ENCODE measurements around the gene EVL. TPM values are rescaled to one million over a fixed set of nuclear protein-coding genes. Genes with fewer than 3 reads are reported as not detected.

Gene EVL
- total RNA-seq, 2 experiments from 2014 or later = 174 to 180 TPM

- POLR2A ChIA-PET = interaction anchor here (0.6 to 15.5 kb wide), 3 partner anchors 11 to 19 kb away, joined by 3 to 302 read pairs (median 3); partner anchors contain the start of gene EVL
- intact Hi-C loops (cut with micrococcal nuclease) = no loop called here
These were observed 20.2 kb downstream of the EVL start for GRCh38 chr14:100085462-100085861.

GRCh38 chr14:100086361-100086760 is 21.1 kb downstream of the EVL start:
- Mint-ChIP-seq H3K4me1 (ENCODE audit: low read depth) (peaks cover 90% of the 10 kb centered on the region), H3K9me3 (no peaks in the 10 kb centered on the region), H3K27me3 (no peaks in the 10 kb centered on the region), H3K36me3 (peaks cover 48% of the 10 kb centered on the region), H3K4me3 (peak overlapping the region; percentile 38), H3K27ac (peak overlapping the region; percentile 98)
- ChIA-PET POLR2A (interaction anchor here (1.0 to 15.5 kb wide), 2 partner anchors 13 to 18 kb away, joined by 4 to 302 read pairs; partner anchors contain the start of gene EVL), CTCF (interaction anchor here (0.6 to 9.7 kb wide), 4 partner anchors 10 to 40 kb away, joined by 3 to 217 read pairs (median 98); partner anchors contain the start of gene EVL)
- intact Hi-C loops (cut with micrococcal nuclease) = no loop called here
- DNase-seq = peak; percentile 8

More at GRCh38 chr14:100085462-100085861, 20.2 kb downstream of the EVL start:
- no peaks in the 10 kb centered on the region for H3K27me3 Mint-ChIP-seq
- peak overlapping the region; percentile 98 for H3K27ac Mint-ChIP-seq
- peaks cover 44% of the 10 kb centered on the region for H3K36me3 Mint-ChIP-seq
- peak; percentile 11 for DNase-seq
- no peaks in the 10 kb centered on the region for H3K9me3 Mint-ChIP-seq
- H3K4me3 Mint-ChIP-seq = peak overlapping the region; percentile 35
- peaks cover 90% of the 10 kb centered on the region for H3K4me1 Mint-ChIP-seq (ENCODE audit: low read depth)
- CTCF ChIA-PET = interaction anchor here (1.0 to 9.7 kb wide), 5 partner anchors 11 to 107 kb away, joined by 3 to 217 read pairs (median 6); partner anchors contain the start of gene EVL

- intact Hi-C loops (cut with micrococcal nuclease) = no loop called here
- peak; percentile 24 for DNase-seq
- no peak overlapping the region for H3K4me3 Mint-ChIP-seq
These were observed 23.0 kb downstream of the EVL start for GRCh38 chr14:100088226-100088625.

GRCh38 chr14:100091386-100091785 is 26.2 kb downstream of the EVL start:
- Mint-ChIP-seq H3K27me3 (no peaks in the 10 kb centered on the region), H3K27ac (peak overlapping the region; percentile 87), H3K36me3 (peaks cover 42% of the 10 kb centered on the region), H3K4me3 (peak overlapping the region; percentile 42), H3K4me1 (ENCODE audit: low read depth) (peaks cover 80% of the 10 kb centered on the region), H3K9me3 (no peaks in the 10 kb centered on the region)
- intact Hi-C loops (cut with micrococcal nuclease) = no loop called here
- ChIA-PET CTCF (interaction anchor here (1.1 to 10.6 kb wide), 5 partner anchors 9 to 30 kb away, joined by 3 to 88 read pairs (median 8); partner anchors contain the start of gene EVL), POLR2A (interaction anchor here (0.8 to 1.8 kb wide), 2 partner anchors 9 to 12 kb away, joined by 3 to 9 read pairs; no protein-coding TSS in a partner anchor)
- peak; percentile 14 for DNase-seq

More at GRCh38 chr14:100088226-100088625, 23.0 kb downstream of the EVL start:
- POLR2A ChIA-PET = interaction anchor here (15.5 kb wide), 1 partner anchor 20 kb away, joined by 302 read pairs; the partner anchor contains the start of gene EVL
- Mint-ChIP-seq H3K9me3 (no peaks in the 10 kb centered on the region), H3K36me3 (peaks cover 54% of the 10 kb centered on the region), H3K27me3 (no peaks in the 10 kb centered on the region), H3K4me1 (ENCODE audit: low read depth) (peaks cover 88% of the 10 kb centered on the region), H3K27ac (peak overlapping the region; percentile 62)
- CTCF ChIA-PET = interaction anchor here (10.6 kb wide), 1 partner anchor 15 kb away, joined by 88 read pairs; no protein-coding TSS in a partner anchor

- Mint-ChIP-seq H3K4me3 (no peak overlapping the region), H3K36me3 (peaks cover 34% of the 10 kb centered on the region), H3K4me1 (ENCODE audit: low read depth) (peaks cover 84% of the 10 kb centered on the region), H3K27ac (peak overlapping the region; percentile 87), H3K27me3 (no peaks in the 10 kb centered on the region), H3K9me3 (no peaks in the 10 kb centered on the region)
- POLR2A ChIA-PET = interaction anchor here (1.5 kb wide), 2 partner anchors 9 to 11 kb away, joined by 5 to 6 read pairs; no protein-coding TSS in a partner anchor
- peak; percentile 6 for DNase-seq
- intact Hi-C loops (cut with micrococcal nuclease) = no loop called here
- CTCF ChIA-PET = interaction anchor here (0.8 to 10.6 kb wide), 10 partner anchors 9 to 100 kb away, joined by 3 to 88 read pairs (median 3); partner anchors contain the start of gene EVL
These were observed 27.6 kb downstream of the EVL start for GRCh38 chr14:100092832-100093231.

GRCh38 chr14:100093319-100093718 is 28.1 kb downstream of the EVL start:
- ChIA-PET POLR2A (interaction anchor here (1.5 kb wide), 2 partner anchors 9 to 11 kb away, joined by 5 to 6 read pairs; no protein-coding TSS in a partner anchor), CTCF (interaction anchor here (0.6 to 10.6 kb wide), 9 partner anchors 9 to 62 kb away, joined by 3 to 88 read pairs (median 4); partner anchors contain the start of gene EVL)
- intact Hi-C loops (cut with micrococcal nuclease) = no loop called here
- H3K4me3 Mint-ChIP-seq = no peak overlapping the region
- peak overlapping the region; percentile 67 for H3K27ac Mint-ChIP-seq
- H3K9me3 Mint-ChIP-seq = no peaks in the 10 kb centered on the region
- peaks cover 33% of the 10 kb centered on the region for H3K36me3 Mint-ChIP-seq
- peak; percentile 15 for DNase-seq
- no peaks in the 10 kb centered on the region for H3K27me3 Mint-ChIP-seq
- peaks cover 83% of the 10 kb centered on the region for H3K4me1 Mint-ChIP-seq (ENCODE audit: low read depth)

- ChIA-PET POLR2A (interaction anchor here (0.6 to 1.5 kb wide), 4 partner anchors 11 to 28 kb away, joined by 3 to 4 read pairs (median 4); no protein-coding TSS in a partner anchor), CTCF (interaction anchor here (0.8 to 10.6 kb wide), 9 partner anchors 9 to 31 kb away, joined by 3 to 88 read pairs (median 6); partner anchors contain the start of gene EVL)
- peaks cover 30% of the 10 kb centered on the region for H3K36me3 Mint-ChIP-seq
These were observed 31.4 kb downstream of the EVL start for GRCh38 chr14:100096656-100097055.

GRCh38 chr14:100098171-100098570 is 32.9 kb downstream of the EVL start:
- peaks cover 85% of the 10 kb centered on the region for H3K4me1 Mint-ChIP-seq (ENCODE audit: low read depth)
- no peaks in the 10 kb centered on the region for H3K27me3 Mint-ChIP-seq
- intact Hi-C loops (cut with micrococcal nuclease) = no loop called here
- H3K9me3 Mint-ChIP-seq = no peaks in the 10 kb centered on the region
- peak overlapping the region; percentile 80 for H3K27ac Mint-ChIP-seq
- H3K36me3 Mint-ChIP-seq = peaks cover 36% of the 10 kb centered on the region
- ChIA-PET CTCF (interaction anchor here (0.6 to 10.6 kb wide), 3 partner anchors 19 to 832 kb away, joined by 3 to 88 read pairs (median 30); no protein-coding TSS in a partner anchor), POLR2A (interaction anchor here (1.0 kb wide), 1 partner anchor 31 kb away, joined by 3 read pairs; no protein-coding TSS in a partner anchor)
- H3K4me3 Mint-ChIP-seq = no peak overlapping the region
- DNase-seq = no peak

More at GRCh38 chr14:100096656-100097055, 31.4 kb downstream of the EVL start:
- H3K27me3 Mint-ChIP-seq = no peaks in the 10 kb centered on the region
- intact Hi-C loops (cut with micrococcal nuclease) = no loop called here
- H3K4me1 Mint-ChIP-seq (ENCODE audit: low read depth) = peaks cover 83% of the 10 kb centered on the region
- no peak overlapping the region for H3K4me3 Mint-ChIP-seq
- no peaks in the 10 kb centered on the region for H3K9me3 Mint-ChIP-seq
- peak overlapping the region; percentile 38 for H3K27ac Mint-ChIP-seq
- DNase-seq = peak; percentile 5

- CTCF ChIA-PET = interaction anchor here (0.8 to 16.3 kb wide), 8 partner anchors 8 to 129 kb away, joined by 3 to 573 read pairs (median 5); partner anchors contain the start of gene EVL
- intact Hi-C loops (cut with micrococcal nuclease) = loop anchor here (1.0 kb wide), 1 partner anchor 35 kb away; the partner anchor contains the start of gene EVL
- peak overlapping the region; percentile 15 for H3K4me3 Mint-ChIP-seq
- H3K9me3 Mint-ChIP-seq = no peaks in the 10 kb centered on the region
- H3K4me1 Mint-ChIP-seq (ENCODE audit: low read depth) = peaks cover 91% of the 10 kb centered on the region
- no peaks in the 10 kb centered on the region for H3K27me3 Mint-ChIP-seq
- POLR2A ChIA-PET = interaction anchor here (1.2 to 11.3 kb wide), 4 partner anchors 14 to 30 kb away, joined by 4 to 200 read pairs (median 6); partner anchors contain the start of gene EVL
- H3K27ac Mint-ChIP-seq = peak overlapping the region; percentile 81
- peaks cover 41% of the 10 kb centered on the region for H3K36me3 Mint-ChIP-seq
- DNase-seq = peak; percentile 54
These were observed 34.9 kb downstream of the EVL start for GRCh38 chr14:100100032-100100703.

- Mint-ChIP-seq H3K4me1 (ENCODE audit: low read depth) (peaks cover 93% of the 10 kb centered on the region), H3K9me3 (no peaks in the 10 kb centered on the region), H3K36me3 (peaks cover 46% of the 10 kb centered on the region), H3K4me3 (no peak overlapping the region), H3K27me3 (no peaks in the 10 kb centered on the region), H3K27ac (peak overlapping the region; percentile 90)
- no peak for DNase-seq
- POLR2A ChIA-PET = interaction anchor here (1.8 to 11.3 kb wide), 3 partner anchors 11 to 39 kb away, joined by 5 to 200 read pairs (median 9); partner anchors contain the start of gene EVL
- intact Hi-C loops (cut with micrococcal nuclease) = no loop called here
- CTCF ChIA-PET = interaction anchor here (0.6 to 16.3 kb wide), 8 partner anchors 12 to 1846 kb away, joined by 3 to 573 read pairs (median 8); partner anchors contain the start of gene EVL
These were observed 37.0 kb downstream of the EVL start for GRCh38 chr14:100102156-100102785.
